Naive thymus-derived CD8-positive, alpha-beta T cell (primary cell): ENCODE measurements around the gene MTA3. TPM values are rescaled to one million over a fixed set of nuclear protein-coding genes. Genes with fewer than 3 reads are reported as not detected.

Experiments
- ATAC-seq, 2 donors: fragments of 150-1000 bp; cut with Tn5 transposase in 1 of 2; sonication (Bioruptor Pico), chemical (Tn5 transposase) in 1 of 2; 1 replicate in 1 of 2; 2 replicates in 1 of 2; pipeline ENCODE4 v1.10.0; 2021; ENCODE audit warnings: mild to moderate bottlenecking in 2 of 2, moderate library complexity in 2 of 2
- POLR2A ChIA-PET: fragments of 350-600 bp; sonication (Branson Sonifier 250); formaldehyde crosslinking; loops from one replicate; lab custom pipeline; 2021; ENCODE audit warnings: antibody characterized with exemption; lab: Charles Lee
- DNase-seq, 10 donors: peaks; one replicate each; pipeline versions ENCODE4 v3.0.0 to v3.0.0-alpha.2; 2020 to 2022
- H3K27ac Mint-ChIP-seq, 10 donors: one replicate each; pipeline ENCODE4 v1.8.0; 2020 to 2022; ENCODE audit warnings: mild to moderate bottlenecking in 10 of 10, mixed read lengths in 10 of 10, moderate library complexity in 4 of 10, inconsistent platforms in 1 of 10
- H3K27me3 Mint-ChIP-seq, 5 donors: one replicate each; pipeline ENCODE4 v1.8.0; 2021 to 2022; ENCODE audit warnings: mixed read lengths in 5 of 5
- H3K36me3 Mint-ChIP-seq, 3 donors: one replicate each; pipeline ENCODE4 v1.8.0; 2020 to 2022; ENCODE audit warnings: mixed read lengths in 3 of 3, mild to moderate bottlenecking in 2 of 3, inconsistent platforms in 1 of 3
- H3K4me1 Mint-ChIP-seq, 4 donors: one replicate each; pipeline ENCODE4 v1.8.0; 2021 to 2022; ENCODE audit warnings: mixed read lengths in 4 of 4
- H3K4me3 Mint-ChIP-seq, 10 donors: one replicate each; pipeline ENCODE4 v1.8.0; 2020 to 2022; ENCODE audit warnings: mild to moderate bottlenecking in 10 of 10, mixed read lengths in 10 of 10, moderate library complexity in 6 of 10, inconsistent platforms in 1 of 10
- H3K9me3 Mint-ChIP-seq, 9 donors: one replicate each; pipeline ENCODE4 v1.8.0; 2020 to 2022; ENCODE audit warnings: mixed read lengths in 9 of 9, mild to moderate bottlenecking in 3 of 9, inconsistent platforms in 1 of 9, moderate library complexity in 1 of 9
- polyA plus RNA-seq, 3 donors: library from polyadenylated mRNA; unstranded; fragments of 300-500 nt; fragmentation: Illumina TruSeq; gene quantifications; one replicate each; pipeline ENCODE4 v1.2.3, GENCODE V29; 2021
- total RNA-seq, 8 experiments: library from RNA in 2 of 8; stranded (reverse) in 2 of 8; gene quantifications; one replicate each; pipeline ENCODE4 v1.2.3 and lab custom pipeline; 2021 to 2026

Gene MTA3
- total RNA-seq (10 to 100 TPM; 36.7 to 40.4 TPM), polyA plus RNA-seq (10 to 100 TPM; 17.1 to 21.4 (median 18.8) TPM), total RNA-seq (lab: John Stamatoyannopoulos, UW) (16.6 to 61.0 (median 41.4) reads per million in 6 experiments)

DNA sequence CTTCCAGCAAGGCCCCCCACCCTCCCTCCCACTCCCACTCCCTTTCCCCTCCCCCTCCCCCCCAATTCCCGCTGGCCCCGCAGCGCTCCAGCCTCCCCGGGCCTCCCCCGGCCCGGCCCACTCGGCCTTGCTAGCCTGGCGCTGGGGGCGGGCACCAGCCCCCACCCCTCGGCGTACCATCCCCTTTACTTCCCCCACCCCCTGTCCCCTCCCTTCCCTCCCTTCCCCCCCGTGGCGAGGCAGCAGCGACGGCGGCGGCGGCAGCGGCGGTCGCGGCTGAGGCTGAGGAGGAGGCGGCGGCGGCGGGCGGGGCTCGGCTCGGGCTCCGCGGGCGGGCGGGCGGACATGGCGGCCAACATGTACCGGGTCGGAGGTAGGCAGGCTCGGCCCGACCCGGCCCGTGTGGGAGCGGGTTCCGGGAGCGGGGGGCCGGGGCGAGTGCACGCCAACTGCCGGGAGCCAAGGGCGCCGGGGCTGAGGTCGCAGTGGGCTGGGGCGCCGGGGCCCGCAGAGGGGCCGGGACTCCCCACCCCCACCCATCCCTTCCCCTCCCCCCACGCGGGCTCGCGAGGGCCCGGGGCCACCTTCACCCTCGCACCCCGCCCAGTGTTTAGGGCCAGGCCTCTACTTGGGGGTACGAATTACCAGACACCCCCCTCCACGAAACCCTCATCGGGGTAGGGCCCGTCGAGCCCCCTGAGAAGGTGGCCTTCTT is at the start of gene MTA3:
TSS of gene MTA3 (plus strand) at position 232 of the 715 bp plus-strand sequence. CDS start at position 346, 114 bp downstream.
- peak; percentile 35 to 78 (median 60) for DNase-seq
- H3K36me3 Mint-ChIP-seq = peaks cover 0 to 26% (median 3%) of the 10 kb centered on the region in 3 donors
- peak within 1 kb of the TSS; percentile 93 to 99 (median 94) for H3K27ac Mint-ChIP-seq
- POLR2A ChIA-PET = interaction anchor here (0.6 to 0.9 kb wide), 2 partner anchors 24 to 242 kb away, joined by 3 to 4 read pairs; no protein-coding TSS in a partner anchor
- ATAC-seq = peak; percentile 74 to 84
- no peaks in the 10 kb centered on the region for H3K9me3 Mint-ChIP-seq
- no peaks in the 10 kb centered on the region for H3K27me3 Mint-ChIP-seq
- peaks cover 19 to 54% (median 38%) of the 10 kb centered on the region in 4 donors for H3K4me1 Mint-ChIP-seq
- peak within 1 kb of the TSS; percentile 84 to 99 (median 95) for H3K4me3 Mint-ChIP-seq

DNA sequence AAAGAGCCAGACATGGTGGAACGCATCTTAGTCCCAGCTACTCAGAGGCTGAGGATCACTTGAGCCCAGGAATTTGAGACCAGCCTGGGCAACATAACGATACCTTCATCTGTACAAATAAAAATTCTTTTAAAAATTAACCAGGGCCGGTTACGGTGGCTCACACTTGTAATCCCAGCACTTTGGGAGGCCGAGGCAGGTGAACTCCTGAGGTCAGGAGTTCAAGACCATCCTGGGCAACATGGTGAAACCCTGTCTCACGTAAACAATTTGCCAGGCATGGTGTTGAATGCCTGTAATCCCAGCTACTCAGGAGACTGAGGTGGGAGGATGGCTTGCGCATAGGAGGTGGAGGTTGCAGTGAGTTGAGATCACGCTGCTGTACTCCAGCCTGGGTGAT is 48.8 kb upstream of the MTA3 start:
- no peaks in the 10 kb centered on the region for H3K9me3 Mint-ChIP-seq

DNA sequence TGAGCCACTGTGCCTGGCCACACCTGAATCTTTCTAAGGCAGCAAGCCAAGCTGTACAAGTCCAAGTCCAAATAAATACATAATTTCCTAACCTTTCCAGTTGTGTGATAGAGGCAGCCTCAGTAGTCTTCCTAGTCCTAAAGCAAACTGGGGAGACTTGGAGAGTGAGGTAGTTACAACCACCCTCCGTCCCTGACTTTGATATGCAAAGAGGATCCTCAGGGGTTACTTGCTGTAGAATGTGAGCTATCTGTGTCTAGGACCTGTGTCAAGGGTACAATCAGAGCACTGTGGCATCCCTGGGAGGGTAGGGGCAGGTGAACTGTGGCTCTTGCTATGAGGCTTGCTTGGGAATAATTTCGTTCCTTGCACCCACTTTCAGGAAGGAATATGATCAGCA is 46.4 kb upstream of the MTA3 start:
- no peak for ATAC-seq
- peak overlapping the region in 3 of 10 donors; percentile 28 to 78 (median 28) for H3K27ac Mint-ChIP-seq
- no peaks in the 10 kb centered on the region for H3K9me3 Mint-ChIP-seq
- H3K4me1 Mint-ChIP-seq = peaks cover 7 to 27% (median 13%) of the 10 kb centered on the region in 4 donors
- DNase-seq = no peak
- H3K27me3 Mint-ChIP-seq = peaks cover 0 to 2% (median 0%) of the 10 kb centered on the region in 5 donors
- H3K4me3 Mint-ChIP-seq = peak overlapping the region in 1 of 10 donors; percentile 28
- POLR2A ChIA-PET = no interaction called here
- H3K36me3 Mint-ChIP-seq = no peaks in the 10 kb centered on the region

More for the DNA sequence above, 48.8 kb upstream of the MTA3 start:
- POLR2A ChIA-PET = no interaction called here
- Mint-ChIP-seq H3K4me3 (no peak overlapping the region), H3K36me3 (no peaks in the 10 kb centered on the region), H3K27ac (no peak overlapping the region), H3K4me1 (peaks cover 5 to 19% (median 8%) of the 10 kb centered on the region in 4 donors), H3K27me3 (peaks cover 0 to 2% (median 0%) of the 10 kb centered on the region in 5 donors)
- DNase-seq (no peak), ATAC-seq (no peak)

DNA sequence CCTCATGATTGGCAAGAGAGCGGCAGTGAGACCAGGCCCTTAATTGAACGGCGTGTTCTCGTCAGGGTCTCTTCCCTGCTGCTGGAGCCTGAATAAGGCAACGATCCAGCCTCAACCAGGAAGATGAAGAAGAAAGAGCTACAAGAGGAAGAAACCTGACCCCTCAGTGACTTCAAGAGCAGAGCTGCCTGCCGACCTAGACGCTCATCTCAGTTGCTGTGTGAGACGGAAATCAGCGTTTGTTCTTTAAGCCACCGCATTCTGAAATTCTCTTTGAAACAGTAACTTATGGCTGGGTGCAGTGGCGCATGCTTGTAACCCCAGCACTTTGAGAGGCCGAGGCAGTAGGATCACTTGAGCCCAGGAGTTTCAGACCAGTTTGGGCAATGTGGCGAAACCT is 45.1 kb upstream of the MTA3 start:
- ATAC-seq = peak; percentile 76 to 92
- POLR2A ChIA-PET = interaction anchor here (0.7 kb wide), 1 partner anchor 30 kb away, joined by 5 read pairs; no protein-coding TSS in a partner anchor
- peak overlapping the region; percentile 29 to 94 (median 76) for H3K27ac Mint-ChIP-seq

DNA sequence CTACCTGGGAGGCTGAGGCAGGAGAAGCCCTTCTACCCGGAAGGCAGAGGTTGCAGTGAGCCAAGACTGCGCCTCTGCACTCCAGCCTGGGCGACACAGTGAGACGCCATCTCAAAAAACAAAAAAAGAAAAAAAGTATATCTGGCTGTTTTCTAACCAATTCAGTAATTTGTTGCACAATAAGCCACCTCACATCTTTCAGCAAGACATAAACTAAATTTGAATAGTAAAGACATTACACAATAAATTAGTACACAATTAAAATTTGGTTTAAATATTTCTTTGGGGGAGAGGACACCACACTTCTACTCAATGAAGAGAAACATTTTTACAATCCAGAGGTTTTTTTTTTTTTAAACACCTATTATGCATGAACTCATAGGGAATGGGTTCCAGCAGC is 36.0 kb upstream of the MTA3 start:
- Mint-ChIP-seq H3K27me3 (no peaks in the 10 kb centered on the region), H3K9me3 (no peaks in the 10 kb centered on the region), H3K4me3 (no peak overlapping the region), H3K27ac (peak overlapping the region in 1 of 10 donors; percentile 7), H3K36me3 (no peaks in the 10 kb centered on the region), H3K4me1 (no peaks in the 10 kb centered on the region)
- POLR2A ChIA-PET = no interaction called here
- DNase-seq (no peak), ATAC-seq (no peak)

More for the DNA sequence above, 45.1 kb upstream of the MTA3 start:
- Mint-ChIP-seq H3K9me3 (no peaks in the 10 kb centered on the region), H3K4me3 (peak overlapping the region in 9 of 10 donors; percentile 0 to 80 (median 56)), H3K36me3 (no peaks in the 10 kb centered on the region), H3K4me1 (peaks cover 7 to 27% (median 13%) of the 10 kb centered on the region in 4 donors), H3K27me3 (peaks cover 0 to 2% (median 0%) of the 10 kb centered on the region in 5 donors)
- DNase-seq = peak in 7 of 10 donors; percentile 3 to 56 (median 13)

DNA sequence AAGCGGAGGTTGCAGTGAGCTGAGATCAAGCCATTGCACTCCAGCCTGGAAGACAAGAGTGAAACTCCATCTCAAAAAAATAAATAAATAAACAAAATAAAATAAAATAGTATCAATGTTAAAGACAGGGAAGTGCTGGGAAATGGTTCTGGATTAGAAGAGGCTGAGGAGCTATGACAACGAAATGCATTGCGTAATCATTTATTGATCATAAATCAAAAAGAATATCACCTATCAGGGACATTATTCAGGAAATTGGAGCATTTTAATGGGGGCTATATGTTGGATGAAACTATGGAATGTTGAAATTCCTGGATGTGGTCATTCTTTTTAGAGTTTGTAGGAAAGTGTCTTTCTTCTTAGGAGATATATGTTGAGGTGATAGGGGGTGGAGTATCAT is 30.9 kb upstream of the MTA3 start:
- no peak for ATAC-seq
- H3K9me3 Mint-ChIP-seq = peaks cover 0 to 9% (median 0%) of the 10 kb centered on the region in 9 donors
- POLR2A ChIA-PET = interaction anchor here (1.3 kb wide), 1 partner anchor 10 kb away, joined by 3 read pairs; no protein-coding TSS in a partner anchor
- no peak overlapping the region for H3K27ac Mint-ChIP-seq
- H3K36me3 Mint-ChIP-seq = no peaks in the 10 kb centered on the region
- no peak for DNase-seq
- H3K27me3 Mint-ChIP-seq = no peaks in the 10 kb centered on the region
- peaks cover 0 to 3% (median 1%) of the 10 kb centered on the region in 4 donors for H3K4me1 Mint-ChIP-seq
- H3K4me3 Mint-ChIP-seq = no peak overlapping the region

DNA sequence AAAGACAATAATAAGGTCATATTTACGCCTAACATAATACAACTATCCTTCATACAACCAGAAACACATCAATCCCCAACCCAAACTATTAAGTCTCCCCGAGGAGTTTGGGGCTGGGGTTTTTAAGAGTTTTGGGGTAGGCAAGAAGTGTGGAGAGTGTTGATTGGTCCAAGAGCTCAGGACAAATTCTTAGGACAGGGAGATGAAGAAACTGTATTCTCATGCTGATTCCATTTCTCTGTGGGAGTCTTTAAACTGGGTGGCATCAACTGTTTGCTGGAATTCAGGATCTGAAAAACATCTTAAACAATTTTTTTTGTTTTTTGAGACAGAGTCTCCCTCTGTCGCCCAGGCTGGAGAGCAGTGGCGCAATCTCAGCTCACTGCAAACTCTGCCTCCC is 25.6 kb upstream of the MTA3 start:
- H3K9me3 Mint-ChIP-seq = peaks cover 0 to 4% (median 0%) of the 10 kb centered on the region in 9 donors
- no peaks in the 10 kb centered on the region for H3K36me3 Mint-ChIP-seq
- POLR2A ChIA-PET = no interaction called here
- ATAC-seq (no peak), DNase-seq (no peak)
- peaks cover 3 to 10% (median 9%) of the 10 kb centered on the region in 4 donors for H3K4me1 Mint-ChIP-seq
- no peak overlapping the region for H3K27ac Mint-ChIP-seq
- no peak overlapping the region for H3K4me3 Mint-ChIP-seq
- no peaks in the 10 kb centered on the region for H3K27me3 Mint-ChIP-seq

DNA sequence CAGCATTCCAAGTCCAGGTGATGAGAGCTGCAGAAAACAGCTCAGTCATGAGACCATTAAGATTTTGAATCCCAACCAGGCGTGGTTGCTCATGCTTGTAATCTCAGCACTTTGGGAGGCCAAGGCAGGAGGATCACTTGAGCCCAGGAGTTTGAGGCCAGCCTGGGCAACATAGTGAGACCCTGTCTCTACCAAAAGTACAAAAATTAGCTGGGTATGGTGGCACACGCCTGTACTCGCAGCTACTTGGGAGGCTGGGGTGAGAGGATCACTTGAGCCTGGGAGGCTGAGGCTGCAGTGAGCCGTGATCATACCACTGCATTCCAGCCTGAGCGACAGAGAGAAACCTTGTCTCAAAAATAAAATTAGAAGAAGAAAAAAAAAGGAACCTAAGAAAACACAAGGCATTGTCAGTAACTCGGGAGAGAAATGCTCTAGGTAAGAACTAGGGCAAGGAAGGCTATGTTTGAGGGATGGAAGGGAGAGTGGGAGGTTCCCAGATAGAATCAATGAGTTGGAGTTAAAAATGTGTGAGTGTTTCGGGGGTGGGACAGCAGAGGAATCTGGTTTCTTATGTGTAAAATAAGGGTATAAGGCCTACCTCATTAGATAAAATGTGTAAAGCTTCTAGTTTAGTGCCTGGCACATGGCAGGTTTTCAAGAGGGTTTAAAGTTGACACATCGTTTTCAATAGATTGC is 23.3 kb upstream of the MTA3 start:
- POLR2A ChIA-PET = no interaction called here

DNA sequence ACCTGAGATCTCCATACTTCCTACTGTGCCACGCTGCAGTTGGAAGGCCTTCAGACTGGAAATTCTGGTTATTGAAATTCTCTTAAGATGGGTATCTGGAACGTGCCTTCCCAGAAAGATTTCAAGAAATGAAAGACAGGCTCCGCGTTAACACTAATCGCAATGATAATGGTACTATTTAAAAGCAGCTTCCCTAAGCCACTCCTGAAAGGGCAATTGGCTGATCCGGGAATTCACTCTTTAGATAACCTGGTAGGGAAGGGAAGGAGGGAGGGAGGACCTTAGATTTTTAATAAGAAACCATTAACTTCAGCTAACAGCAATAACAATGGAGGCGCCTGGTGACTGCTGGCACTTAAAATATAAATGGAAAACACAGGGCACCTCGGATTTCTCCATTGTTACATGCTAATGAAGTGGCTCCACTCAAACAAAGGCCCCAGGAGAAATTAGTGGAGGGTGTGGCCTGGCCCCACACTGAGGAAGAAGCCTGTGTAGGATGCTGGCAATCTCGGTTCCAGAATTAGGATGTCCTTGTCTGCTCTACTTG is 22.5 kb upstream of the MTA3 start:
- no peak for DNase-seq
- Mint-ChIP-seq H3K27ac (no peak overlapping the region), H3K27me3 (no peaks in the 10 kb centered on the region), H3K4me3 (no peak overlapping the region), H3K4me1 (peaks cover 3 to 10% (median 6%) of the 10 kb centered on the region in 4 donors), H3K9me3 (no peaks in the 10 kb centered on the region), H3K36me3 (no peaks in the 10 kb centered on the region)
- POLR2A ChIA-PET = no interaction called here
- no peak for ATAC-seq

More for the DNA sequence above, 23.3 kb upstream of the MTA3 start:
- H3K9me3 Mint-ChIP-seq = no peaks in the 10 kb centered on the region
- no peak overlapping the region for H3K4me3 Mint-ChIP-seq
- no peak for ATAC-seq
- H3K27ac Mint-ChIP-seq = peak overlapping the region in 1 of 10 donors; percentile 24
- H3K36me3 Mint-ChIP-seq = no peaks in the 10 kb centered on the region
- H3K27me3 Mint-ChIP-seq = no peaks in the 10 kb centered on the region
- no peak for DNase-seq
- peaks cover 3 to 10% (median 6%) of the 10 kb centered on the region in 4 donors for H3K4me1 Mint-ChIP-seq

DNA sequence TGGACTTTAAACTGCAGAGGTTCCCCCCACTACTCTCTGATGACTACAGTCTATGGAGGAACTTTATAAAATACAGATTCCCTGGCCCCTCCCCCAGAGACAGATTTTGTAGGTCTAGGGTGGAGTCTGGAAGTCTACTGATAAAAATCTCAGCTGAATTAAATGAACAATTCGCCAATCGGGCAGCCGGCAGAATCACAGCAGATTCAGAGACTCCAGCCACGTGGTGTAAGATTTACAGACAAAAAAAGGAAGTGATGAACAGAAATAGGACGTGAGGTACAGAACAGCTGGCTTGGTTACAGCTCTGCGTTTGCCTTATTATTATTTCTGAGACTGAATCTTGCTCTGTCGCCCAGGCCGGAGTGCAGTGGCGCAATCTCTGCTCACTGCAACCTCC is 21.4 kb upstream of the MTA3 start:
- Mint-ChIP-seq H3K4me1 (peaks cover 3 to 10% (median 6%) of the 10 kb centered on the region in 4 donors), H3K27ac (peak overlapping the region in 4 of 10 donors; percentile 3 to 63 (median 26)), H3K36me3 (no peaks in the 10 kb centered on the region), H3K9me3 (no peaks in the 10 kb centered on the region), H3K27me3 (no peaks in the 10 kb centered on the region), H3K4me3 (peak overlapping the region in 6 of 10 donors; percentile 4 to 59 (median 28))
- POLR2A ChIA-PET = interaction anchor here (0.9 kb wide), 1 partner anchor 9 kb away, joined by 3 read pairs; no protein-coding TSS in a partner anchor
- DNase-seq = no peak
- no peak for ATAC-seq

DNA sequence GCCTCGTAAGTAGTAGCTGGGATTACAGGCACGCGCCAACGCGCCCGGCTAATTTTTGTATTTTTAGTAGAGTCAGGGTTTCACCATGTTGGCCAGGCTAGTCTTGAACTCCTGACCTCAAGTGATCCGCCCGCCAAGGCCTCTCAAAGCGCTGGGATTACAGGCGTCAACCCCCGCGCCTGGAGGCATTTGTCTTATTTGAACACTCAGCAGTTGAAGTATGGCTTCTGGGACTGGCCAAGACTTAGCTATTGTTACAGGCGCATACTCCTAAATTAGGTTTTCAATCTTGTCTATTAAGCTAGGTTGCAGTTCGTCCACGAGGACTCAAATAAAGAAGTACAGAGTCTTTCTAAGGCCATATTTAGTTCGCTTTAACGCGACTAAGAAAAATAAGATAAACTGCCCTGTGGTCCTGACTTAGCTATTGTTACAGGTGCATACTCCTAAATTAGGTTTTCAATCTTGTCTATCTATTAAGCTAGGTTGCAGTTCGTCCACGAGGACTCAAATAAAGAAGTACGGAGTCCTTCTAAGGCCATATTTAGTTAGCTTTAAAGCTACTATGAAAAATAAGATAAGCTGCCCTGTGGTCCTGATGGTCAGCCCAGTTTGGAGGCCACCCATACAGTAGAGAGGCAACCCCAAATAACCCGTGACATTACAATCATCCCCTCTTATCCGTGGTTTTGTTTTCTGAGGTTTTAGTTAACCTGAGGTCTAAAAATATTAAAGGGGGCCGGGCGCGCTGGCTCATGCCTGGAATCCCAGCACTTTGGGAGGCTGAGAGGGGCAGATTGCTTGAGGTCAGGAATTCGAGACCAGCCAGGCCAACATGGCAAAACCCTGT is 20.8 kb upstream of the MTA3 start:
- peaks cover 3 to 10% (median 6%) of the 10 kb centered on the region in 4 donors for H3K4me1 Mint-ChIP-seq
- H3K36me3 Mint-ChIP-seq = no peaks in the 10 kb centered on the region
- H3K9me3 Mint-ChIP-seq = no peaks in the 10 kb centered on the region
- no peak for DNase-seq
- H3K27ac Mint-ChIP-seq = peak overlapping the region in 1 of 10 donors; percentile 63
- no peak for ATAC-seq
- peak overlapping the region in 1 of 10 donors; percentile 26 for H3K4me3 Mint-ChIP-seq
- H3K27me3 Mint-ChIP-seq = no peaks in the 10 kb centered on the region
- POLR2A ChIA-PET = interaction anchor here (0.9 kb wide), 2 partner anchors 8 to 11 kb away, joined by 3 read pairs; no protein-coding TSS in a partner anchor
